Endothelial cell of hepatic sinusoid (primary cell): ENCODE data around the gene UXS1.

Experiments used
- in situ Hi-C: cut with HindIII; loops from 2 replicates; pipeline ENCODE4 v1.10.0; 2017; ENCODE audit warnings: low sequenced_read_pairs

UXS1 gene

GRCh38 chr2:106113361-106113966, 80.6 kb downstream of the UXS1 start:
- in situ Hi-C loops = no loop called here

DNA sequence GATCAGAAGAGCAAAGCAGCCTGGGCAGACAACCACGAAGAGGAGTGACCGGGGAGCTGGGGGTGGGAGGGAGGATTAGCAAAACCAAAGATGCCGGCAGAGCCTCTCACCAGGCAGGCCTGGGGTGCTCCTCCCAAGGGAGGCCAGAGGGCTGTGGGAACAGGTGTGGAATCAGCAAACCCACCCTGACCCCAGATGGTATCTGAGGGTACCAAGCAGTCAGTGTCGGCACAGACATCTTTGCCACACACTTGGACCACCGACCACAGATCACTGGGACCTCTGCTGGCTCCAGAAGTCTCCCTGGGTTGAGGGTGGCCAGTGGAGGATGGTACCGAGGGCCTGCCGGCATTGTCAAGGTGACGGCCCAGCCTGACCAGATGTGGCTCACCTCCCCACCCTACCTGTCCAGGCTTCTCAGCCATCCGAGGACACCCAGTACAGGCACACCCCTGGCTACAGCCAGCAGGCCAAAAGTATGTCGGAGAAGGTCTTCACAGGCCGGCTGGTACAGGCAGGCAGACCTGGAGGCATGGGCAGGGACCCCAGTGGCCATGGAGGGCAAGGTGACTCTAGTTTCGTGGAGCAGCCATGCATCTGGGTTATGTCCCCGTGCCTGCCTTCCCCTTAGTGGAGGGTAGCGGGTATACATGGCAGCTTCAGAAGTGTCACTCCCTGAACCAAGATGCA, 82.1 kb downstream of the UXS1 start:
- in situ Hi-C loops = no loop called here

DNA sequence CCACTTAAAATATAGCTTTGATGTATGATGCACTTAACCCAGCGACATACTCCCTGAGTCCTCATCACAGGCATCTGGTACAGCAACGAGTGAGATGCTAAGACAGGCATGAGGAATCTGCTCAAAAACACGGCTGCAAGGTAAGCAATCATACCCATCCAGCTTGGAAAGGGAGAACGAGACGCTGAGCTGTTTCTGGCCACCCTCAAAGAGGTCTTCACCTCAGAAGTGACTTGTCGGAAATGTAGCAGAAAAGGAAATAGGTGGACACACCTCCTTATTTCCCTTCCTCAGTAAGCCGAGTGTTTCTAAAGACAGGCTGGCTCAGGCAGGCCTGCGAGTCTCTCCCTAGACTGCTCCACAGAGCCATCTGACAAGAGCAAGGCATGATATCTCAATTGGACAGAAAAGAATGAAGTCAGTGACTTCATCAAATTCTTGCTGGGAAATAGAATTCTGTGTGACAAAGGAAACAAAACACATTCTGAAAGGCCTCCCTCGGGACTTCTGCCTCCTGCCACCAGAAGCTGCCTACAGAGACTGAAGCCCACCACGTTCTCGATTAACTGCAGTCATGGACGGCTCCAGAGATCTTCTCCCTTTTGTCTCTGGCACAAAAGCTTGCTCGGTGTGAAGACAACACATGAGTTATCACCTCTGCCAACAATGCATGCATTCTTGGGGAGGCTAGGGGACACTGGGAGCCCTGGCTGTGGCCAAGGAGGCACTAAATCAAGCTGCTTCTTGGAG, 84.3 kb downstream of the UXS1 start:
- in situ Hi-C loops = loop anchor here (5.0 kb wide), 1 partner anchor 52 kb away; no protein-coding TSS in a partner anchor

GRCh38 chr2:106108791-106109190, 85.3 kb downstream of the UXS1 start:
- in situ Hi-C loops = loop anchor here (5.0 kb wide), 1 partner anchor 54 kb away; no protein-coding TSS in a partner anchor

- in situ Hi-C loops = loop anchor here (5.0 kb wide), 1 partner anchor 54 kb away; no protein-coding TSS in a partner anchor
Measured at GRCh38 chr2:106108351-106108750, 85.8 kb downstream of the UXS1 start.

- in situ Hi-C loops = loop anchor here (5.0 kb wide), 1 partner anchor 55 kb away; no protein-coding TSS in a partner anchor
Measured at GRCh38 chr2:106107509-106108131, 86.5 kb downstream of the UXS1 start.

- in situ Hi-C loops = loop anchor here (5.0 kb wide), 1 partner anchor 55 kb away; no protein-coding TSS in a partner anchor
Measured at GRCh38 chr2:106106622-106107508, 87.2 kb downstream of the UXS1 start.

DNA sequence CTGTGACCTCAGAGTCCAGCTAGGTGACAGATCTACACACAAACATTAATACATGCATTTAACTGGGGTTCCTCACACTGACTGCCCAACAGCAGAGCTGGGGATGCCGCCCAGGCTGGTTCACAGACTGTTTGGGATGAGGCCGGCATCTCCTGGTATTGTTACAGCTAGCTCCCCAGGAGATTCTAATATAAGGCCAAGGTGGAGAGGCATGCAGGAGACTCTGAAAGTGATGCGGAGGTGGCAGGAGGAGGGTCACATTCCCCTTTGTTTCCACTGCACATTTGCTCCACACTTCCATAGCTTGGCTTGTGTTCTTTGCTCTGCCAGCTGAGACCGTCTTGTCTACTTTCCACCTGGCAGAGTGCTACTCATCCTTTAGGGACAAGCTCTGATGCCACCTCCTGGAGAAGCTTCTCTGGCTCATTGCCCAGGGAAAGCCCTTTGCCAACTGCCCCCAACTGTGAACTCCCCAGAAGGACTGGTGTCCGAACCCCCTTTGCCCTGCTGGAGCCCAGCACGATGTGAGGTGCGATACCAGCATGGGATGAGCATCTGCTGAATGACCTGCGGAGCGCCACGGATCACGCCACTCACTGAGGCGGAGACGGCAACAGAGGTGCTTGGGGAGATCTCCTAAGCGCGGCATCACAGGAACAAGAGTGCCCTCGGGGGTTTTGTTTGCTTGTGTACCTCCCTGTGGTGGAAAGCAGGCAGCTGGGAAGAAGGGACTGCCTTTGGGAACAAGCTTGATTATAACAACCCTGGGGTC, 88.8 kb downstream of the UXS1 start:
- in situ Hi-C loops = loop anchor here (5.0 kb wide), 1 partner anchor 57 kb away; no protein-coding TSS in a partner anchor

DNA sequence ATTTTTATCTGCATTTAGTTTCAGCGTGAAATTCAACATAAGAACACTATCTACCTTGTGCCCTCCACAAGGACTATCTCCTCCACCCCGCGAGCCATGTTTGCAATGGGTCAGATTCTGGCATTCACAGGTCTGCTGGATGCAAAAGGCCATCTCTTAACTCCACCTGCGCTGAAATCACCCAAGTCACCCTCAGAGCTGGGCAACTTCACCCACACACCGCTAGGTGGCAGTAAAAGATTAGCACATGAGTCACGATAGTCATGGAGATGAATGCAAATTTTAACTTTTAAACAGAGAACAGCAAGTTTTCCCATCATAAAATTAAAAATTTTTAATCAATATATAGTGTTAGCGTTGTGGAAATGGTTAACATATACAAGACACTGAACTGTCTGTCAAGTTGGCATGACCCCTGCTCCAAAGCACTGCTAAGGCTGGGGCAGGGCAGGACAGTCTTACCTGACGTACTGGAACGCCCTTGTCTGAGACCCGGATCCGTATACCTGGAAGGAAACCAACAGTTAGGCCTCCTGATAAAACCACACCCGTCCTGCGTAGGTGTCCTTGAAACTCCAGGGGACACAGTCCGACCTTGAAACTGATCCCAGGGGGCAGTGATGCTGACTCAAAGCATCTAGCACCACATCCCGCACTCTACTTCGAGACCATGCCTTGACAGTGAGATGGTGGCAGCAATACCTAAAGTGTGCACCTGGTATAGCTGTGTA, 89.6 kb downstream of the UXS1 start:
- in situ Hi-C loops = loop anchor here (5.0 kb wide), 1 partner anchor 58 kb away; no protein-coding TSS in a partner anchor

DNA sequence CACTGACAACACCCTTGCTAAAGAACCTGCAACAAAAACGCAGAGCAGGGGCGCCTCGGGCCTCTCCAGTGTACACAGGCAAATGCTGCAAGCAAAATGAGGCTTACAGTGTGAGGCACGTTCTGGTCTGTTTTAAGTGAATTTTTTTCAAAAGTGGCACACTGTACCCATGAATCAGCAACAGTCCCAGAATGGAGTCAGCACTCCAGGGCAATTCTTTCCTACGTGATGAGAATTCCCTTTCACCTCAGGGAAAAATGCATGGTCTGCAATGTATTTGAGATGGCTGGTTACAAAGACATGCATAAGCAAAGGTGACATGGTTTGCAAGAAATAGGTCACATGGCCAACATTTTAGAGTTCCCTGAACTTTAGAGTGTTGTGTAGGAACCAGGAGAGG, 94.4 kb downstream of the UXS1 start:
- in situ Hi-C loops = no loop called here

DNA sequence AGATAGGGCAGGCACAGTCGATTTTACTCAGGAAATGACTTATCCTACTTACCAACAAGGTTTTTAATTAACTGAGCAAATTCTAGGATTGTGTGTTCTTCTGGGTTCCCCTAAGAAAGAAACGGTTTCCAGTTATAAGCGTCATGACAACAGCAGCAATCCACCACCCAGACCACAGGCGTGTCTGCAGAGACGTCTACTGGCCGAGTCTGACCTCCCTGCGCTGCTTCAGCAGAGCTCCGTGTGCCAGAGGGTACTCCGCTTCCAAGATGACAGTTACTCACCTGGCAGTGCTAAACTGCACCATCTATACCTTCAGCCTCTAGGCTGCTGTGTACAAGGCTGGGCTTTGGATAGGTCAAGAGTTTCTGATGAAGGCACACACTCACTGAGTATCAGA, 95.4 kb downstream of the UXS1 start:
- in situ Hi-C loops = no loop called here

- in situ Hi-C loops = no loop called here
Measured at GRCh38 chr2:106098081-106098480, 96.0 kb downstream of the UXS1 start.

DNA sequence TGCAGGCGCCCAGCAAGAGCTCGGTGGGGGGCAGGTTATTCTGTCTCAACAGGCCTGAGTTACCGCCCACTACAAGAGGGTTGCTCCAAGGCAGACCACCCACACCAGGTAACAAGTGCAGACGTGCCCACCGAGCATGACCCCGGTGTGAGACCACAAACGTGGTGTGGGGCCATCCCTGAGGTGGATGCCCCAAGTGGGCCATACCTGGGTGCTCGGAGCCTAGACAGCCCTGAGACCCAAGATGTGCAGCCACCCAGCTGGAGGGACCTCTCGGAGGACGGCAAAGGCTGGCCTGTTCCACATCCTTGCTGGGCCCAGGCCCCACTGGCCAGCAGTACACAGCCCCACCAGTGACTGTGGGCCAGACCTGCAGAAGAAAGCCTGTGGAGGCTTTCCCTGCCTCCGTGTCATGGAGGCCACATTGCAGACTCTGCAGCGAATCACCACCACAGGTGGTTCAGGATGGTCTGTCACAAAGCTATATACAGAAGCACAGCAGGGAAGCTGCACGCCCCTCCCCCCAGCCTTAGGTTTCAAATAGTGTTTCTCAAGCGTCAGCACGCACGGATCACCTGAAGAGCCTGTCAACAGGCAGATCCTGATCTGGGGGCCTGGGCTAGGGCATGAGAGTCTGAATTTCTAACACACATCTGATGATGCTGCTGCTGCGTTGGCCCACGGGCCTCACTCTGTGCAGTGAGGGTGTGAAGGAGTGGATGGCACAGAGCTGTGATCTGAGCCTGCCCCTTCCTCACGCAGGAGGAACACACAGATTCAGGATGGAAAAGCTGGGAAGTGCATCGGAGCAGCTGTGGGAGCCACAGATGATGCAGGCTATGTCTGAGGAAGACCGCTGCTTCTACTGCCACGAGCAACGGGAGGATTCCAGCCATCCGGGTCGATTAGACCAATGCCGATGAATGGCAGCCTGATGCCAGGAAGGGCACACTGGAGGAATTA, 96.8 kb downstream of the UXS1 start:
- in situ Hi-C loops = no loop called here

DNA sequence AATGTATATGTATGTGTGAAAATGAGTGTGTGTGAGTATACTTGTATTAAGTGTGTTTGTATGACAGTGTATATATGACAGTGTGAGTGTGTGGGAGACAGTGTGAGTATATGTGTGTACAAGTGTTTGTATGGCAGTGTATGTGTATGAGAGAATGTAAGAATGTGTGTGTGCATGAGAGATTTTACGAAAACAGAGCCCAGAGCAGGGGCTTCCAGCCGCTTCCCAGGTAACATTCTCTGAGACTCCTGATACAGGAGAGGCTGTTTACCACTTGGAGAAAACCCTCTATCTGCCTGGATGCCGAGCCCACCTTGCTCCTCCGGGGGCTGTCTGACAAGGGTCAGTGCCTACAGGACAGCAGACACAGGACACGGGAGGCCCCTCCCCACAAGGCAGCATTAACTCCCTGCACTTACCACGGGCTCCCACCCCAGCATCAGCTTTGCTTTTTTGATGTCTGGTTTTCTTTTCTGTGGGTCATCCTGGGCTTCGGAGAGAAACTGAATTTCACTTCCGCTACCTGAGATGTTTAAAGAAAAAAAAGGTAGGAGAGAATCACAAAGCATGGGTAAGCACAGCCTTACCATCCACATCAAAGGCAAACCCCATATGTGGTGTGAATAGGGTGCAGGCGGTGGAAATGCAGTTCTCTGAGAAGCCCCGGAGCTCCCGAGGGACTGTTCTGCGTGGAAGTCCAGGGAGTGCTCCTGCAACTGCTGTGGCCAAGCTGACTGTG, 97.6 kb downstream of the UXS1 start:
- in situ Hi-C loops = no loop called here

DNA sequence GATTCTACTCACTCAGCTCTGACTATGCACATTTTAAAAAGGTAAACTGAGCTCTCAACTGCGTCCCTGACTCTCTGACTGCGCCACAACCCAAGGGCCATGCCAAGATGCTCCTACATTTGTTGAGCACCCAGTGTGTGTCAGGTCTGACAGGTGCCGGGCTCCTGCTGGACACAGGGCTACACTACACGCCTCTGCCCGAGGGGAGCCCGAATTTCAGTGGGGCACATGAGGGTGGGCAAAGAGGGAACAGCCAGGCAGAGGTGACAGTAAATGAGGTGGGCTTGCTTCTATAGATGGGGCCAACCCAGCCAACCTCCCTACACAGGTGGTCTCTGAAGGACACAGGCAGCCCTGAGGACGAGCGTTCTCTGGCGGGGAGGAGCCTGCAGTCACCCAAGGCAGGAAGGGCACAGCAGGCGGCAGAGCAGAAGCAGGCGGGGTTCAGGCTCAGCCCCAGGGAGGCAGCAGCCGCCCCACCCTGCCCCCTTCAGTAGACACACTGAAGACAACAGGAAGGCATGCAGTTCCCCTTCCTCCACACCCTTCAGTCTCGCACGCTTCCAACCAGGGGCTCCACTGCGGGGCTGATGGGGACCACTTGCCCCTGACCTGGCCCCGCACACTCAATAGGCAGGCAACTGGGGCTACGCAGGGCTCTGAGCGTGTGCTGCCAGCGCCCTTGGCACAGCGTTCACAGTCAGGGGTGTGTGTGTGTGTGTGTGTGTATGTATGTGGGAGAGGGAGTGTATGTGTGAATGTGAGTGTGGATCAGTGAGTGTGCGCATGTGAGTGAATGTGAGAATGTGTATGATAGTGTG, 98.4 kb downstream of the UXS1 start:
- in situ Hi-C loops = no loop called here
